HCT116 (cell line): ENCODE results near the gene COL5A1.

ENCODE experiments used
- CTCF ChIP-seq, 3 experiments: fragments of 200-600 bp in 1 of 3; sonication (generic) in 1 of 3; IDR thresholded peaks in 2 of 3; conservative IDR thresholded peaks in 1 of 3; 2 replicates each; pipeline ENCODE4 v1.5.1; 2012 to 2017; ENCODE audit warnings: low read depth in 2 of 3, low read length in 2 of 3, antibody characterized with exemption in 1 of 3, borderline replicate concordance in 1 of 3, control low read depth in 1 of 3, mild to moderate bottlenecking in 1 of 3, mixed read lengths in 1 of 3, mixed run types in 1 of 3, moderate library complexity in 1 of 3; ENCODE audit not compliant: insufficient read depth in 1 of 3
- EZH2 ChIP-seq: fragments of 200-600 bp; sonication (generic); IDR thresholded peaks from 2 replicates; pipeline ENCODE4 v1.6.1; 2017; ENCODE audit warnings: antibody characterized with exemption, mixed run types
- EZH2phosphoT487 ChIP-seq: fragments of 200-600 bp; IDR thresholded peaks from 2 replicates; pipeline ENCODE4 v1.6.1; 2018; ENCODE audit warnings: antibody characterized with exemption, borderline replicate concordance
- FOSL1 ChIP-seq: IDR thresholded peaks from 2 replicates; pipeline ENCODE4 v1.6.1; 2012; ENCODE audit warnings: low read depth
- MAX ChIP-seq: IDR thresholded peaks from 2 replicates; pipeline ENCODE4 v1.6.1; 2012
- POLR2A ChIP-seq: IDR thresholded peaks from 2 replicates; pipeline ENCODE4 v1.7.0; 2011; ENCODE audit warnings: borderline replicate concordance; ENCODE audit not compliant: insufficient read depth, insufficient read length; ENCODE audit errors: extremely low read depth
- POLR2AphosphoS5 ChIP-seq: IDR thresholded peaks from 2 replicates; pipeline ENCODE4 v1.6.1; 2011; ENCODE audit warnings: mild to moderate bottlenecking, low read depth, low read length, moderate library complexity
- RAD21 ChIP-seq: IDR thresholded peaks from 2 replicates; pipeline ENCODE4 v1.6.1; 2012; ENCODE audit warnings: low read depth, mild to moderate bottlenecking
- REST ChIP-seq: IDR thresholded peaks from 2 replicates; pipeline ENCODE4 v1.6.1; 2012; ENCODE audit warnings: low read depth
- SIN3A ChIP-seq: IDR thresholded peaks from 2 replicates; pipeline ENCODE4 v1.6.1; 2012; ENCODE audit warnings: low read depth
- YY1 ChIP-seq: IDR thresholded peaks from 2 replicates; pipeline ENCODE4 v1.6.1; 2011; ENCODE audit warnings: low read length, low read depth, moderate library complexity, mild to moderate bottlenecking; ENCODE audit not compliant: insufficient replicate concordance; ENCODE audit errors: extremely low read depth
- ZBTB33 ChIP-seq: IDR thresholded peaks from 2 replicates; pipeline ENCODE4 v1.6.1; 2011; ENCODE audit warnings: mild to moderate bottlenecking, low read length, moderate library complexity; ENCODE audit not compliant: insufficient replicate concordance; ENCODE audit errors: extremely low read depth
- ZFX ChIP-seq: fragments of 450-650 bp; IDR thresholded peaks from 2 replicates; pipeline ENCODE4 v1.6.1; 2017

- TF ChIP-seq CTCF (IDR thresholded peaks at IDR 0.05 in 2 of 3, conservative IDR thresholded peaks at IDR 0.05 in 1 of 3; ENCODE audit: borderline replicate concordance in 1 of 3, insufficient read depth in 1 of 3, low read depth in 2 of 3, low read length in 2 of 3) (no peak), REST (no peak), EZH2 (no peak), YY1 (no peak), POLR2A (no peak), MAX (no peak), ZBTB33 (no peak), ZFX (no peak), FOSL1 (no peak), SIN3A (no peak), EZH2phosphoT487 (no peak), RAD21 (no peak), POLR2AphosphoS5 (no peak)
Observed at GRCh38 chr9:134594078-134594941, 47.3 kb upstream of the COL5A1 start.
